HS-27A (cell line): ENCODE data around the gene IFT80.

Experiments used
- DNase-seq: peaks from one replicate; pipeline ENCODE4 v3.0.0-alpha.2; 2012; ENCODE audit warnings: low read depth, missing footprints

The IFT80 gene

DNA sequence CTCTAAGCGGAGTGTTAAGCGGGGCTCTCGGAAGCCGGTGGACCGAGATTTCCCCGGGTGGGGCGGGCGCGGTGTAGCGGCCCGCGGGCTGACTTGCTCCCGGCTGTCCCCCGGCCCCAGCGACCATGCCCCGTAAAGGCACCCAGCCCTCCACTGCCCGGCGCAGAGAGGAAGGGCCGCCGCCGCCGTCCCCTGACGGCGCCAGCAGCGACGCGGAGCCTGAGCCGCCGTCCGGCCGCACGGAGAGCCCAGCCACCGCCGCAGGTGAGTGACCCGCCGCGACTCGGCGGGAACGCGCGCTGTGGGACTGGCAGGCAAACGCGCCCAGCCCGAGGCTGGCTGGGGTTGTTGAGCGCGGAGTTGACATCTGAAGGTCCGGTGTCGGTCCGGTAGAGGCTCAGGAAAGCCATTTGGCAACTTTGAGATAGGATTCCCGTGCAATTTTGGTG, 1.7 kb upstream of the IFT80 start:
- no peak for DNase-seq

DNA sequence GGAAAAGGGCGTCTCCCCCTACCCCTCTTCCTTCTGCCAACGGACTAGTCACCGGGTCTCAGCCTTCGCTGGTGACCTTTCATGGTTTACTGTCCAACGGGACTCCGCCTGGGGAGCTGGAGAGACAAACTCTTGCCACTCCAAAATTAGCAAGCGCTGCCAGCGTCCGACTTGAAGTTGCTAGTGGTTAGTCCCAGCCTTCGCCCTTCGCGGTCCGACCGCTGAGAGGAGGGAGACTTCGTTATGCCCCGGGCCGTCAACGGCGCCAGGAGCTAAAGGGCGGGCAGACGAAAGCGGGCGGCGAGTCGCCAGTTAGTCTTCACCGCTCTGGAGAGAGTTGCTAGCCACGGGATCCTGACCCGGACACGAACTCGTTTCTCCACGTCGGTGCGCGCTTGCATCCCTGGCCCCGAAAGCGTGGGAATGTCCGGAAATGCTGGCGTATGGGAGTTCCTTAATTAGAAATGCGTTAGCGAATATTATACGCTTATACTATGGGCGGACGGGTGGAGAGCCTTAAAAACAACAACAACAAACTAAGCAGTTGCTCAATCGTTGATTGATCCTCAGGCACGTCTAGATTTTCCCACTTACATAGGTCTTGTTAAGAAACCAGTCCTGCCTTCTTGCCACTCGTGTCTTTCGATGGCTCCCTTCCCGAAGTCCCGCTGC, 1.1 kb upstream of the IFT80 start:
- DNase-seq: no peak

GRCh38 chr3:160398820-160399124, 253 bp downstream of the IFT80 start:
- DNase-seq: no peak

GRCh38 chr3:160395297-160395696, 3.7 kb downstream of the IFT80 start:
- DNase-seq: no peak

- no peak for DNase-seq
Measured at GRCh38 chr3:160394009-160394392, 5.0 kb downstream of the IFT80 start.

GRCh38 chr3:160393346-160394008, 5.5 kb downstream of the IFT80 start:
- DNase-seq: no peak

DNA sequence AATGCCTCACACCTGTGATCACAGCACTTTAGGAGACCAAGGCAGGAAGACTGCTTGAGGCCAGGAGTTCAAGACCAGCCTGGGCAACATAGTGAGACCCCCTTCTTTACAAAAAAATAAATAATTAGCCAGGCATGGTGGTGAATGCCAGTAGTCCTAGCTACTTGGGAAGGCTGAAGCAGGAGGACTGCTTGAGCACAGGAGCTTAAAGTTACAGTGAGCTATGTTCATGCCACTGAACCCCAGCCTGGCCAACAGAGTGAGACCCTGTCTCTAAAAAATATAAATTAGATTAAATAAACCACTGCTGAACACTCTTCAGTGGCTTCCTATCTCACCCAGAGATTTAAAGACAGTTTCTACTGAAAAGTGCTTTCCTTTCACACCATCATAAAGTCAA, 6.2 kb downstream of the IFT80 start:
- no peak for DNase-seq

DNA sequence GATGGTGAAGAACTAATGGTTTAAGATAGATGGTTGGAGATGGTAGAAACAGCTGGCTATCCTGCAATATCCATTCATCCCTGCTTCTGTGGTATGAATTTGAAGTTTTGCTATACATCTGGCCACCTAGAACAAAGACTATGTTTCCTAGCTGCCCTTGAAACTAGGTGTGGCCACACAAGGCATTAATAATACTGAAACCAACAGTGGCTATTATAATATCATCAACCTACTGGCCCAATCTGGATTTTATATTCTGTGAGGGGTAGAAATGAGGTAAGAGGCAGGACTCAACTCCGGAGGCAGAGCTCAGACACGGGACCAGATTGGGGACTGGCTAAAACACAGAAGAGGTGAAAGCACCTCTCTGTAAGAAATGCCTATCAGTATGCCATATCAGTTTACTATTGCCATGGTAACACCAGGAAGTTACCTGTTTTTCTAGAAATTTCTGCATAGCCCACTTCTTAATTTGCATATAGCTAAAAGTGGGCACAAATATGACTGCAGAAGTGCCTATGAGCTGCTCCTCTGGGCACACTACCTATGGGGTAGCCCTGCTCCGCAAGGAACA, 8.4 kb downstream of the IFT80 start:
- no peak for DNase-seq

DNA sequence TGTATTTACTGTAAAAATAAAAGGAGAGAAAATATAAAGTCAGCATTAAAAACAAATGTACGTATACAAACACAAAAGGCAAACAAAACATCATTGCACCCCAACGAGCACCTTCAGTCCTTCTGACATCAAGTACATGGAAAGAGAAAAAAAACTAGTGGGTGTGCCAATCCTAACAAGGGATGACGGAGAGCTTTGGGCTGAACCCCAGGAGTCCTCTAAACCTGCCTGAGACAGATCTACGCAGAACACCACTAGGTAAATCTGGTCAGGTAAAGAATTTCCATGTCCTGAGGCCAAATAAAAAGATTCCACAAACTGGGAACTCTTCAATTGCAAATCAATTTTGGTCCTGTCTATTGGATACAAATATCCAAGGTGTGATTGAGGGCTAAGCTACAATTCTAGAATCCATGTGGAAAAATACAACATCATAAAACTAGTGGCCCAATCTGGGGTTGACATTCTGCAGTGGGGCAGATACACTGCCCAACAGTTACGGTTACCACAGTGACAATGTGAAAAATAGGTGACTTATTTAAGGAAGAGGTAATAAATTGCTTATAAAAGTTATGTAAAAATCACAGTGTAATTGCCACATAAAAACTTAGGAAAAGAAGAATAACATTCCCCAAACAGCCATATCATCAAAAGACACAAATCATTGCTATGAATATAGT, 14.2 kb downstream of the IFT80 start:
- DNase-seq: no peak

GRCh38 chr3:160381470-160381869, 17.6 kb downstream of the IFT80 start:
- DNase-seq: no peak

GRCh38 chr3:160379628-160380214, 19.3 kb downstream of the IFT80 start:
- no peak for DNase-seq

- DNase-seq: no peak
Measured at GRCh38 chr3:160378331-160379109, 20.5 kb downstream of the IFT80 start.

- no peak for DNase-seq
Measured at GRCh38 chr3:160376681-160377080, 22.3 kb downstream of the IFT80 start.

GRCh38 chr3:160374925-160375324, 24.1 kb downstream of the IFT80 start:
- no peak for DNase-seq

DNA sequence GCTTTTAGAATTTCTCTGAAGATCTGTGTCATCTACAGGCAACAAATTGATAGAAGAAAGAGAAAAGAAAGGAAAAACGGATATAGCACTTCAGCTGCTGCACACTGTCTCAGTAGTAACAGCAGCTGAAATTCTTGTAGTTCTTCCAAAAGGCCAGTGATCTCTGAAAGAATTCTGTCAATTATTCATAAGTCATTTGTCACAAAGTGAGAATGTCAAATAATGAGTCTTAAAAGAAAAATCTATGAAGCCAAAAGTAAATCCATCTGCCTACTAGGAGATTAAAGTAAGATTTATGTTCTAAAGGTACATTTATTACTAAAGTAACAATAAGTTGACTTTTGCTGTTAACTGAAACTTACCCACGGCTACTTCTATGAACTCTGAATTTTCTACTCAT, 24.6 kb downstream of the IFT80 start:
- DNase-seq: no peak

- DNase-seq: no peak
Measured at GRCh38 chr3:160373655-160374054, 25.4 kb downstream of the IFT80 start.

DNA sequence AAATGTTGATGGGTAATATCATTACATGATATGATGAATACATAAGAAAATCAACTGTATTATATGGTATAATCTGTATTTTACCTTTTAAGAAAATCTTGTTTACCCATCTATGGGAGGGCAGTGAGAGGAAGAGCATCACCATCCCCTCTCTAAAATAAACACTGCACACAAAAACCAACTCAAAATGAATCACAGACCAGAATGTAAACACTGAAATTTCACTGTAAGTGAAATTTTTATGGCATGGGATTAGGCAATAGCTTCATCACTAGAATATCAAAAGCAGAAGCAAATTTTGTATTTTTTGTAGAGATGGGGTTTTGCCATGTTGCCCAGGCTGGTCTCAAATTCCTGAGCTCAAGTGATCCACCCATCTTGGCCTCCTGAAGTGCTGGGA, 26.2 kb downstream of the IFT80 start:
- peak; percentile 8 for DNase-seq

DNA sequence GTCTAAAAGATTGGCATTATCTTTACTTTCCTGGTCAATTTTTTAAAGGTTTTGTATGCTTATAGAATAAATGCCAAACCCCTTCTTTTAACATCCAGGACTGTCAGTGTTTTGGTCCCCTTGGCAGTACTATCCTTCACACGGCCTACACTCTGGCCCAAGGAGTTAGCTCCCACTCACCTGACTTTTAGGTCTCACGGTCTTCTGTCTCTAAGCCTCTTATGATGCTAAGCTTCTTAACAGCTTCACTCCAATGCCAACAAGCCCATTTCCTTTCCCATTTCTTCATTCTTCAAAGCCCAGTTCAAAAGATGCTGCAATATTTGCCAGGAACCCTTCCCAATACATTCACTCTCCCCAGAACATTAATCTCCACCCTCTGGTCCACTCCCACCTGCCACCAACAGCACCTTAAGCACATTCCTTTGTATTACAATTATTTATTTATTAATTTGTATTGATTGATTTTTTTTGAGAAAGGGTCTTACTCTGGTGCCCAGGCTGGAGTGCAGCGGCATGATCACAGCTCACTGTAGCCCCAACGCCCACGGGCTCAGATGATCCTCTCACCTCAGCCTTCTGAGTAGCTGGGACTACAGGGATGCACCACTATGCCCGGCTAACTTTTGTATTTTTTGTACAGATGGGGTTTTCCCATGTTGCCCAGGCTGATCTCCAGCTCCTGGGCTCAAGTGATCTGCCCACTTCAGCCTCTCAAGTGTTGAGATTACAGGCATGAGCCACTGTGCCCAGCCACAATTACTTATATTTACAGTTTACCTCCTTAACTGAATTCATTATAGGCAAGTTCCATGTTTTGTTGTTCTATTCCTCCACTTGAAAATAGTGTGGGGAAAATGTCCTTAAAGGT, 27.8 kb downstream of the IFT80 start:
- DNase-seq: no peak

DNA sequence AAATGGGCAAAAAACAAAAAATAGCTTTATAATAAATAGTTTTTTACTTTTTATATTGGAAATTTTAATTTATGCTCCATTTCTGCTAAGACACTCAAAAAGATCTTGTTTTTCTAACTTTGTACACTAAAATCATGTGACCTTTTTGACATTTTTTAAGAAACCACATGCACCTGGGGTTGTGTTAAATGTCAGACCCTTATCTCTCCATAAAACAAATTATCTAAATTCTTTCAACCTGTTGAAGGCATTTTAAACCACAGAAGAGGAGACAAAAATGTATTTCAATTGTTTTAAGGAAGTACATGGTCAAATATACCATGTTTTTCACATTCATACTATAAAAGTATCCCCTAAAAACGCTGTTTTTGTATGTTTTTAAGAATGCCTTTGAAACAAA, 29.2 kb downstream of the IFT80 start:
- no peak for DNase-seq

GRCh38 chr3:160368804-160369203, 30.2 kb downstream of the IFT80 start:
- DNase-seq: no peak
